GM10248 (cell line): ENCODE results near the gene TCF7L1.

Experiments
- CTCF ChIA-PET: fragments of 300-600 bp; sonication (Branson Sonifier 250); formaldehyde crosslinking; extraction: SDS; loops from one replicate; lab custom pipeline; 2021; ENCODE audit warnings: antibody characterized with exemption; lab: Yijun Ruan, JAX
- POLR2A ChIA-PET: fragments of 350-650 bp; sonication (Branson Sonifier 250); formaldehyde crosslinking; extraction: SDS; loops from one replicate; lab custom pipeline; 2020; ENCODE audit warnings: antibody characterized with exemption; lab: Yijun Ruan, JAX
- DNase-seq: peaks from one replicate; pipeline ENCODE4 v3.0.0; 2012; ENCODE audit errors: extremely low spot score
- TF ChIP-seq, protein P1 (sequence below): IDR thresholded peaks from 2 replicates; pipeline ENCODE4 v1.5.1; 2012; ENCODE audit warnings: mild to moderate bottlenecking, low read depth; ENCODE audit errors: extremely low read depth, missing control alignments, control extremely low read depth

Gene TCF7L1

GRCh38 chr2:85130407-85130806 lies 2.8 kb upstream of the TCF7L1 start:
- TF ChIP-seq, protein P1, sequence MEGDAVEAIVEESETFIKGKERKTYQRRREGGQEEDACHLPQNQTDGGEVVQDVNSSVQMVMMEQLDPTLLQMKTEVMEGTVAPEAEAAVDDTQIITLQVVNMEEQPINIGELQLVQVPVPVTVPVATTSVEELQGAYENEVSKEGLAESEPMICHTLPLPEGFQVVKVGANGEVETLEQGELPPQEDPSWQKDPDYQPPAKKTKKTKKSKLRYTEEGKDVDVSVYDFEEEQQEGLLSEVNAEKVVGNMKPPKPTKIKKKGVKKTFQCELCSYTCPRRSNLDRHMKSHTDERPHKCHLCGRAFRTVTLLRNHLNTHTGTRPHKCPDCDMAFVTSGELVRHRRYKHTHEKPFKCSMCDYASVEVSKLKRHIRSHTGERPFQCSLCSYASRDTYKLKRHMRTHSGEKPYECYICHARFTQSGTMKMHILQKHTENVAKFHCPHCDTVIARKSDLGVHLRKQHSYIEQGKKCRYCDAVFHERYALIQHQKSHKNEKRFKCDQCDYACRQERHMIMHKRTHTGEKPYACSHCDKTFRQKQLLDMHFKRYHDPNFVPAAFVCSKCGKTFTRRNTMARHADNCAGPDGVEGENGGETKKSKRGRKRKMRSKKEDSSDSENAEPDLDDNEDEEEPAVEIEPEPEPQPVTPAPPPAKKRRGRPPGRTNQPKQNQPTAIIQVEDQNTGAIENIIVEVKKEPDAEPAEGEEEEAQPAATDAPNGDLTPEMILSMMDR: no peak
- ChIA-PET POLR2A (no interaction called here), CTCF (no interaction called here)
- DNase-seq: no peak

GRCh38 chr2:85131116-85131515 lies 2.1 kb upstream of the TCF7L1 start:
- CTCF ChIA-PET: no interaction called here
- DNase-seq: no peak
- POLR2A ChIA-PET: interaction anchor here (0.5 kb wide), 1 partner anchor 306 kb away, joined by 5 read pairs; no protein-coding TSS in a partner anchor
- TF ChIP-seq, protein P1: peak; percentile 12

DNA sequence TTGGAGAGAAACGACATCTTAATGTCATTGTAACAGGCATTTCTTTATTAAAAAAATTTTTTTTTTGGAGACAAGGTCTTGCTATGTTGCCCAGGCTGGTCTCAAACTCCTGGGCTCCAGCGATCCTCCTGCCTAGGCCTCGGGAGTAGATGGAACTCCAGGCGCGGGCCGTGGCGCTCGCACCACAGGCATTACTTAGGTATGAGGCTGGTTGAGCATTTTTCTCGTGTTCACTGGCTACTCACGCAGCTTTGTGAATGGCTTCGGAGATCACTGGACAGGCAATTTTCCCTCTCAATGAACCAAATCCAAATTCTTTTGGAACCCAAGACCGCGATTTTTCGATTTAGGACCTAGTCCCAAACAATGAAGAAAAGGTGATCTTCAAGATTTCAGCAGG lies 795 bp upstream of the TCF7L1 start:
- TF ChIP-seq, protein P1: no peak
- CTCF ChIA-PET: no interaction called here
- DNase-seq: no peak
- POLR2A ChIA-PET: no interaction called here

DNA sequence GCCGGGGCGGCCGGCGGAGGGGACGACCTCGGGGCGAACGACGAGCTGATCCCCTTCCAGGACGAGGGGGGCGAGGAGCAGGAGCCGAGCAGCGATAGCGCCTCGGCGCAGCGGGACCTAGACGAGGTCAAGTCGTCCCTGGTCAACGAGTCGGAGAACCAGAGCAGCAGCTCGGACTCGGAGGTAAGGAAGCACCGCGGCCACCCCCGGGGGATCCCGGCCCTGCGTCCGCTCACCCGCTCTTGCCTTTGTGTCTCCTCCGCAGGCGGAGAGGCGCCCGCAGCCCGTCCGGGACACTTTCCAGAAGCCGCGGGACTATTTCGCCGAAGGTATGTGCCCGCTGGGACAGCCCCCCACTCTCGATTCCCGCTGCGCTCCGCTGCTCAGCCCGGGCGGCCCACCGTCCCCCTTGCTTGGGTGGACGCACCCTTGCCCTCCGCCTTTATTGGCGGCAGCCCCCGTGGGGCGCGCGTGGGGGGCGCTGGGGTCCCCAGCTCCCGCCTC lies 611 bp downstream of the TCF7L1 start:
- POLR2A ChIA-PET: no interaction called here
- DNase-seq: peak; percentile 44
- TF ChIP-seq, protein P1: no peak
- CTCF ChIA-PET: no interaction called here

DNA sequence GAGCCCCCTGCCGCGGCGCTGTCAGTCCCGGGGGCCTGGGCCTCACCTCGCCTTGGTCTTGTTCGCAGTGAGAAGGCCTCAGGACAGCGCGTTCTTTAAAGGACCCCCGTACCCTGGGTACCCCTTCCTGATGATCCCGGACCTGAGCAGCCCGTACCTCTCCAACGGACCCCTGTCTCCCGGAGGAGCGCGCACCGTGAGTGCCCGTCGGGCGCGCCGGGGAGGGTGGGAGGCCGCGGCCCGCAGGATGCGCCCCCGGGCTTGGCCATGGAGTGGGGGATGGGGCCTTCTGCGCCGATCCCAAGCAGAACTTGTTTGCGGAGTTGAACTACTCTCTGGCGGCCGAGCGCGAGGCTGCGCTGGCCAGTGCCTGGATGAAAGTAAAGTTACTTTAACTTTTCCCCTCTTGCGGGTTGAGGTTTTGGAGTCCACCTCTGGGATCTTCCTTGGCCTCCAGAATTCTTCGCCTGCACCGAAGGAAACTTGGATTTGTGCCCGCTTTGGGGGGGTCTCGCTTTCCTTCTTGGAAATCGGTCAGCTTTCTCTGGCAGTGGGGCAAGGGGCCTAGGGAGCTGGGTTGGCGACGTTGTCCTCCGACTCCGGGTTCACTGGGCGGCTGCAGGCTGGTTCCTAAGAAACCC lies 1.2 kb downstream of the TCF7L1 start:
- ChIA-PET CTCF (no interaction called here), POLR2A (no interaction called here)

GRCh38 chr2:85134896-85135659 lies 1.9 kb downstream of the TCF7L1 start:
- TF ChIP-seq, protein P1: no peak
- DNase-seq: no peak
- CTCF ChIA-PET: no interaction called here
- POLR2A ChIA-PET: no interaction called here

More for the DNA sequence above, 1.2 kb downstream of the TCF7L1 start:
- TF ChIP-seq, protein P1: no peak
- DNase-seq: no peak
